KOPT-K1 (cell line): ENCODE data around the gene GOLGA8S.
"Not testable (repeated sequence)": the region's sequence is repeated elsewhere in the genome, so short reads cannot be mapped to it uniquely, and the experiment has no call there.

Experiments
- H3K27ac ChIP-seq: fragments of 200-600 bp; sonication (generic); 2 replicates; pipeline ENCODE4 v1.5.1; 2016; ENCODE audit warnings: antibody characterized with exemption, mild to moderate bottlenecking, low read depth, low read length; ENCODE audit not compliant: poor library complexity, severe bottlenecking
- H3K36me3 ChIP-seq: fragments of 200-600 bp; sonication (generic); 2 replicates; pipeline ENCODE4 v1.5.1; 2017; ENCODE audit warnings: antibody characterized with exemption, mild to moderate bottlenecking, low read length, moderate library complexity; ENCODE audit not compliant: insufficient read depth
- H3K9me3 ChIP-seq: fragments of 200-600 bp; sonication (generic); 2 replicates; pipeline ENCODE4 v1.5.1; 2017; ENCODE audit warnings: antibody characterized with exemption, low read length, mild to moderate bottlenecking; ENCODE audit not compliant: insufficient read depth, poor library complexity, severe bottlenecking

Gene GOLGA8S

GRCh38 chr15:23354448-23354847 lies at the start of gene GOLGA8S:
Gene GOLGA8S (plus strand): TSS chr15:23354748. CDS start chr15:23354810, 62 bp downstream.
- not testable (repeated sequence) for H3K9me3 ChIP-seq, H3K27ac ChIP-seq, H3K36me3 ChIP-seq

GRCh38 chr15:23304805-23305204 lies 49.7 kb upstream of the GOLGA8S start:
- peaks cover 27% of the 10 kb centered on the region for H3K36me3 ChIP-seq
- not testable (repeated sequence) for H3K9me3 ChIP-seq, H3K27ac ChIP-seq

- not testable (repeated sequence) for H3K9me3 ChIP-seq, H3K27ac ChIP-seq
- peaks cover 37% of the 10 kb centered on the region for H3K36me3 ChIP-seq
Observed at GRCh38 chr15:23305921-23306320, 48.6 kb upstream of the GOLGA8S start.

GRCh38 chr15:23311233-23311632 lies 43.3 kb upstream of the GOLGA8S start:
- not testable (repeated sequence) for H3K9me3 ChIP-seq, H3K27ac ChIP-seq
- peaks cover 43% of the 10 kb centered on the region for H3K36me3 ChIP-seq

GRCh38 chr15:23334096-23334495 lies 20.5 kb upstream of the GOLGA8S start, which contains the start of gene GOLGA6L26:
Gene GOLGA6L26 (minus strand): TSS chr15:23334196. CDS start chr15:23334135, 61 bp downstream.
- H3K9me3 ChIP-seq, H3K27ac ChIP-seq, H3K36me3 ChIP-seq: not testable (repeated sequence)

GRCh38 chr15:23362622-23363021 lies 8.1 kb downstream of the GOLGA8S start:
- H3K27ac ChIP-seq, H3K9me3 ChIP-seq, H3K36me3 ChIP-seq: not testable (repeated sequence)

GRCh38 chr15:23364261-23364660 lies 9.7 kb downstream of the GOLGA8S start:
- not testable (repeated sequence) for H3K9me3 ChIP-seq, H3K27ac ChIP-seq, H3K36me3 ChIP-seq

- no peak overlapping the region for H3K27ac ChIP-seq
- H3K9me3 ChIP-seq: no peaks in the 10 kb centered on the region
- H3K36me3 ChIP-seq: no peaks in the 10 kb centered on the region
Observed at GRCh38 chr15:23370578-23370977, 16.0 kb downstream of the GOLGA8S start.

GRCh38 chr15:23371134-23371533 lies 16.6 kb downstream of the GOLGA8S start:
- H3K9me3 ChIP-seq, H3K36me3 ChIP-seq, H3K27ac ChIP-seq: not testable (repeated sequence)

- not testable (repeated sequence) for H3K27ac ChIP-seq, H3K9me3 ChIP-seq, H3K36me3 ChIP-seq
Observed at GRCh38 chr15:23371868-23372267, 17.3 kb downstream of the GOLGA8S start.

GRCh38 chr15:23372284-23372683 lies 17.7 kb downstream of the GOLGA8S start:
- Histone ChIP-seq H3K9me3 (no peaks in the 10 kb centered on the region), H3K36me3 (no peaks in the 10 kb centered on the region), H3K27ac (no peak overlapping the region)

- H3K27ac ChIP-seq, H3K9me3 ChIP-seq, H3K36me3 ChIP-seq: not testable (repeated sequence)
Observed at GRCh38 chr15:23372891-23373600, 18.5 kb downstream of the GOLGA8S start.

GRCh38 chr15:23374226-23374625 lies 19.7 kb downstream of the GOLGA8S start:
- H3K36me3 ChIP-seq, H3K27ac ChIP-seq, H3K9me3 ChIP-seq: not testable (repeated sequence)

GRCh38 chr15:23378946-23379345 lies 24.4 kb downstream of the GOLGA8S start:
- H3K9me3 ChIP-seq, H3K36me3 ChIP-seq, H3K27ac ChIP-seq: not testable (repeated sequence)

GRCh38 chr15:23380700-23381099 lies 26.2 kb downstream of the GOLGA8S start:
- H3K36me3 ChIP-seq, H3K27ac ChIP-seq, H3K9me3 ChIP-seq: not testable (repeated sequence)

- H3K36me3 ChIP-seq, H3K27ac ChIP-seq, H3K9me3 ChIP-seq: not testable (repeated sequence)
Observed at GRCh38 chr15:23381192-23381591, 26.6 kb downstream of the GOLGA8S start.
